ENCODE measurements around the gene PLA2G6.

PLA2G6 gene

DNA sequence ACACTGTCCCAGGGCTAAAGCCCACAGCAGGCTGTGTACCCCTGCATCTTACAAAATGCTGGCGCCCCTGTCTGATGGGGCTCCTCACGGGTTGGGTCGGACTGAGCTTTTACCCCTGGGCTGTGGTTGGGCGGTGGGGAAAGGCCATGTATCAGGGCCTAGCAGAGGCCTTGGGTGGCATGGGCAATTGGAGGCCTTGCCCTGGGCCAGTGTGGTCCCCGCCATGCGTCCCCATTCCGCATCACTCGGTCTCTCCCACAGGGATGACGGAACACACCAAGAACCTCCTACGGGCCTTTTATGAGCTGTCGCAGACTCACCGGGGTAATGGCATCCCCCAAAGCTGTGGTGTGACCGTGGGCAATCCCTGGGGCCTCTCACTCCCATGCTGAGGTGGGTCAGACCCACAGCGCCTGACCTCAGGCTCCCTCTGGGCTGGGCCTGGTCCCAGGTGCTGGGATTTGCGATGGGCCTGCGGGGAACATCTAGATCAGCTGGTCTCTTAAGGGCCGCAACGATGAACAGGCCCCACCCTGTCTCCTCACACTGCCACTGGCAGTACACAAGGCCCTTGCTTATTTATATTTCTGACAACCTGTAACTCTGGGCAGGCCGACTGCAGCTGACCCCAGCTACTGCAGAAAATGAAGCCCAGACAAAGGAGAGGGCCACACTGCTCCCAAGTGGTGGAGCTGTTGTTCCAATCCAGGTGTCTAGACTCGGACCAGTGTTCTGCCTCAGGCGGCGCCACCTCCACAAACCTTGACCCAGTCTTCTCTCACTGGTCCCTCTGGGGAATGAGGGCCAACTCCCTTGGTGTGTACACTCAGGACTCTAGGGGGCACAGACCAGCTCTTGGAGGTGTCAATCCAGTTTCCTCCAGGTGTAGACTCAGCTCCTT is 110.0 kb downstream of the PLA2G6 start:
- no peaks in the 10 kb centered on the region for H3K36me3 ChIP-seq (ENCODE audit: insufficient read depth)

DNA sequence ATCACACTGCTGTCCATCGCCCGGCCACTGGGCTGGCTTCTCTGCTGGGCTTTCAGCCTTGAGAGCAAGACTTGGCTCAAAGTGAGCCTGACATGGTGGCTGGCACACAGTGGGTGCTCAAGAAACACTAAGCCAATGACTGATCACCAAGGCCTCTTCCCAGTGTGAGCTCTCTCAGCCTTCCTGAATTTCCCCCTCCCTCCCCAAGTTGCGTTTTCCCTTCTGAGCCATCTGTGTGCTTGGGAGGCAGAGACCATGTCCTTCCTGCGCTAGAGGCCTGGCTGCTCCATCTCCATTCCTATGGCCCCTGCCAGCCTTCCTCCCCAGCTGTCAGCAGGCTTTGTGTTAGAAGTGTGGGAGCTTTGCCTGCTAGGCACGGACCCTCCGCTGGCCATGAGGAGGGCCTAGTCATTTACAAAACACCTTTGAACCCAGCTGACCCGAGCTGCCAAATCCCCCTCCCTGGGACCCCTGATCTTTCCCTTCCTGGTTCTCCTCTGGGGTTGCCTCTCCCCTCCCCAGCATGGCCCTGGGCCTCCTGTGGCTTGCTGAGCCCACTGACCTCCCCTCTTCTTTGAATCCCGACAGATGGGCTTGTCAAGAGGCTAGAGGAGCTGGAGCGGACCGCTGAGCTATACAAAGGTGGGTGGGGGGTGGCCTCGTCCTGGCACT is 111.2 kb downstream of the PLA2G6 start:
- TF ChIP-seq, protein P1, sequence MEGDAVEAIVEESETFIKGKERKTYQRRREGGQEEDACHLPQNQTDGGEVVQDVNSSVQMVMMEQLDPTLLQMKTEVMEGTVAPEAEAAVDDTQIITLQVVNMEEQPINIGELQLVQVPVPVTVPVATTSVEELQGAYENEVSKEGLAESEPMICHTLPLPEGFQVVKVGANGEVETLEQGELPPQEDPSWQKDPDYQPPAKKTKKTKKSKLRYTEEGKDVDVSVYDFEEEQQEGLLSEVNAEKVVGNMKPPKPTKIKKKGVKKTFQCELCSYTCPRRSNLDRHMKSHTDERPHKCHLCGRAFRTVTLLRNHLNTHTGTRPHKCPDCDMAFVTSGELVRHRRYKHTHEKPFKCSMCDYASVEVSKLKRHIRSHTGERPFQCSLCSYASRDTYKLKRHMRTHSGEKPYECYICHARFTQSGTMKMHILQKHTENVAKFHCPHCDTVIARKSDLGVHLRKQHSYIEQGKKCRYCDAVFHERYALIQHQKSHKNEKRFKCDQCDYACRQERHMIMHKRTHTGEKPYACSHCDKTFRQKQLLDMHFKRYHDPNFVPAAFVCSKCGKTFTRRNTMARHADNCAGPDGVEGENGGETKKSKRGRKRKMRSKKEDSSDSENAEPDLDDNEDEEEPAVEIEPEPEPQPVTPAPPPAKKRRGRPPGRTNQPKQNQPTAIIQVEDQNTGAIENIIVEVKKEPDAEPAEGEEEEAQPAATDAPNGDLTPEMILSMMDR (conservative IDR thresholded peaks at IDR 0.05; ENCODE audit: low read depth, low read length) = no peak
- H3K9ac ChIP-seq = peak overlapping the region; percentile 38; the same call in 1 of the 2 replicates
- H3K79me2 ChIP-seq (ENCODE audit: insufficient read depth, low read depth) = no peaks in the 10 kb centered on the region
- H3K4me3 ChIP-seq (IDR thresholded peaks at IDR 0.05; ENCODE audit: insufficient read depth, low read depth, low read length) = no peak overlapping the region
- peak overlapping the region; percentile 56; the same call in 1 of the 2 replicates for H2AFZ ChIP-seq (ENCODE audit: low read depth)
- H4K20me1 ChIP-seq (ENCODE audit: insufficient read depth) = no peaks in the 10 kb centered on the region
- H3K27me3 ChIP-seq (ENCODE audit: insufficient read depth, low read depth) = no peaks in the 10 kb centered on the region
- peaks cover 22% of the 10 kb centered on the region for H3K4me1 ChIP-seq (ENCODE audit: low read depth, poor library complexity, severe bottlenecking)
- H3K4me2 ChIP-seq = peak overlapping the region; percentile 90; the same call in 1 of the 2 replicates
- H3K27ac ChIP-seq = peak overlapping the region; percentile 44; the same call in 1 of the 2 replicates
- no peaks in the 10 kb centered on the region for H3K36me3 ChIP-seq (ENCODE audit: insufficient read depth)

More for the DNA sequence above, 110.0 kb downstream of the PLA2G6 start:
- Histone ChIP-seq H3K79me2 (ENCODE audit: insufficient read depth, low read depth) (no peaks in the 10 kb centered on the region), H3K4me1 (ENCODE audit: low read depth, poor library complexity, severe bottlenecking) (peaks cover 22% of the 10 kb centered on the region), H4K20me1 (ENCODE audit: insufficient read depth) (no peaks in the 10 kb centered on the region), H3K4me2 (no peak overlapping the region), H3K27ac (no peak overlapping the region), H3K4me3 (IDR thresholded peaks at IDR 0.05; ENCODE audit: insufficient read depth, low read depth, low read length) (no peak overlapping the region), H2AFZ (ENCODE audit: low read depth) (no peak overlapping the region), H3K9ac (no peak overlapping the region), H3K27me3 (ENCODE audit: insufficient read depth, low read depth) (no peaks in the 10 kb centered on the region)
- TF ChIP-seq, protein P1 (conservative IDR thresholded peaks at IDR 0.05; ENCODE audit: low read depth, low read length) = no peak

DNA sequence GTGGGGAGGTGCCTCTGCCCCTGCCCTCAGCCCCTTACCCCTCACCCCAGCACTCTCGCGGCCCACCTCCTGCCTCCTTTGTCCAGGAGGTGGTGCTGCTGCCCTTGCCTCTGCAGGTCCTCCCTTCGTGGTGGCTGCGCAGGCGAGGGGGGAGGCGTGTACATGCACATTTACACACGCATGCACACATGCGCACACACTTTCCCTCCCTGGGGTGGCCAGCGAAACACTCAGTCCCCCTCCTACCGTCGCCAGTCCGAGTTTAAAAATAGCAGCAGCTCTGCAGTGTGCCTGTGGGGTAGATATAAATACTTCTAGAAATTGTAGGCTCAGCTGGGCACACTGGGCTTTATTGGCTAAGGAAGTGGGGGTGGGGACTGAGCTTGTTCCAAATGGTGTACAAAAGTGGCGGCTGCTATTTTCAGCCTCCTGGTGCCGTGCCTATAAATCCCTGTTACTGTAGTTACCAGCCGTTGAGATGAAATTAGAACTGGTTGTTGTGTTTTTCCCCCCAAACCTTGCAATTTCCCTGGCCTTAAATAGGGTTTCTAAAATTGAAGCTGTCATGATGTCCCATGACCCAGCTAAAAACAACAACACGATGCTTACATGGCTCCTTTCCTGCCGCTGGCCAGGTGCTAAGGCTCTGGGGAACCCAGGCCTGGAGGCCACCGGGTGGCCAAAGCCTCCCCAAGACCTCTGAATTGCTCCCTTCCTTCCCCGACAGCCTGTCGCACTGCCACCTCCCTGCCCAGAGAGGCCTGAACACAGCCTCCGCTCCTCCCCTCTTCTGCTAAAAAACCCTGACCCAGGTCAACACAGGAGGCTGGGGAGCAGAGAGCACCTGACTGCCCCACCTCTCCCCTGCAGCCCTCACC is 112.0 kb downstream of the PLA2G6 start:
- peaks cover 22% of the 10 kb centered on the region for H3K4me1 ChIP-seq (ENCODE audit: low read depth, poor library complexity, severe bottlenecking)
- no peaks in the 10 kb centered on the region for H3K36me3 ChIP-seq (ENCODE audit: insufficient read depth)
- TF ChIP-seq, protein P1 (conservative IDR thresholded peaks at IDR 0.05; ENCODE audit: low read depth, low read length) = peak; percentile 85
- H3K9ac ChIP-seq = peak overlapping the region; percentile 38; the same call in 1 of the 2 replicates
- H4K20me1 ChIP-seq (ENCODE audit: insufficient read depth) = no peaks in the 10 kb centered on the region
- no peaks in the 10 kb centered on the region for H3K79me2 ChIP-seq (ENCODE audit: insufficient read depth, low read depth)
- peak overlapping the region; percentile 56 for H2AFZ ChIP-seq (ENCODE audit: low read depth)
- H3K4me2 ChIP-seq = peak overlapping the region; percentile 90
- peak overlapping the region; percentile 44 for H3K27ac ChIP-seq
- no peaks in the 10 kb centered on the region for H3K27me3 ChIP-seq (ENCODE audit: insufficient read depth, low read depth)
- H3K4me3 ChIP-seq (IDR thresholded peaks at IDR 0.05; ENCODE audit: insufficient read depth, low read depth, low read length) = no peak overlapping the region
